SK-N-SH treated with all-trans-retinoic acid at 6 μM for 48 hours (cell line): ENCODE data around the gene VPS37C.

ENCODE experiments used
- ATAC-seq: fragments of 200-7000 bp; cut with Tn5 transposase; 3 replicates; pipeline ENCODE4 v1.9.1; 2020; ENCODE audit warnings: mild to moderate bottlenecking, moderate library complexity
- ARNTL ChIP-seq: fragments of 450-650 bp; formaldehyde crosslinking; IDR thresholded peaks from 2 replicates; pipeline ENCODE4 v1.5.0; 2020; ENCODE audit warnings: low read depth, mild to moderate bottlenecking, moderate library complexity, borderline replicate concordance
- BACH2 ChIP-seq: fragments of 250-450 bp; sonication (Bioruptor Pico); IDR thresholded peaks from 2 replicates; pipeline ENCODE4 v1.9.0; 2021; ENCODE audit warnings: mild to moderate bottlenecking, borderline replicate concordance
- CREB5 ChIP-seq: fragments of 250-450 bp; sonication (Bioruptor Pico); IDR thresholded peaks from 2 replicates; pipeline ENCODE4 v1.5.1; 2020; ENCODE audit warnings: low read depth, mild to moderate bottlenecking, moderate library complexity
- CSDC2 ChIP-seq: fragments of 250-450 bp; sonication (Bioruptor Pico); IDR thresholded peaks from 2 replicates; pipeline ENCODE4 v1.5.0; 2020; ENCODE audit warnings: mild to moderate bottlenecking, moderate library complexity
- ESRRG ChIP-seq: fragments of 250-450 bp; sonication (Bioruptor Pico); IDR thresholded peaks from 2 replicates; pipeline ENCODE4 v1.6.1; 2021; ENCODE audit warnings: mild to moderate bottlenecking
- ISL1 ChIP-seq: fragments of 250-450 bp; sonication (Bioruptor Pico); IDR thresholded peaks from 2 replicates; pipeline ENCODE4 v2.1.2; 2022; ENCODE audit warnings: mild to moderate bottlenecking, moderate library complexity
- OSR1 ChIP-seq: fragments of 250-450 bp; sonication (Bioruptor Pico); IDR thresholded peaks from 2 replicates; pipeline ENCODE4 v1.8.0; 2022; ENCODE audit warnings: moderate library complexity, mild to moderate bottlenecking, inconsistent platforms
- POU6F1 ChIP-seq: fragments of 250-450 bp; sonication (Bioruptor Pico); IDR thresholded peaks from 2 replicates; pipeline ENCODE4 v1.8.0; 2021; ENCODE audit warnings: low read depth, mild to moderate bottlenecking, moderate library complexity, borderline replicate concordance
- PPARA ChIP-seq: fragments of 250-450 bp; sonication (Bioruptor Pico); IDR thresholded peaks from 2 replicates; pipeline ENCODE4 v1.5.0; 2020; ENCODE audit warnings: mild to moderate bottlenecking, borderline replicate concordance
- RARB ChIP-seq: fragments of 250-450 bp; sonication (Bioruptor Pico); IDR thresholded peaks from 2 replicates; pipeline ENCODE4 v1.8.0; 2021; ENCODE audit warnings: mild to moderate bottlenecking, moderate library complexity
- SNAI2 ChIP-seq: fragments of 250-450 bp; sonication (Bioruptor Pico); IDR thresholded peaks from 2 replicates; pipeline ENCODE4 v1.5.0; 2020; ENCODE audit warnings: mild to moderate bottlenecking, moderate library complexity
- TCF4 ChIP-seq: fragments of 250-450 bp; sonication (Bioruptor Pico); IDR thresholded peaks from 2 replicates; pipeline ENCODE4 v1.8.0; 2021; ENCODE audit warnings: mild to moderate bottlenecking, moderate library complexity, borderline replicate concordance
- TOX ChIP-seq: fragments of 250-450 bp; sonication (Bioruptor Pico); IDR thresholded peaks from 2 replicates; pipeline ENCODE4 v1.8.0; 2021; ENCODE audit warnings: mild to moderate bottlenecking, moderate library complexity, borderline replicate concordance
- TSHZ2 ChIP-seq: fragments of 250-450 bp; sonication (Bioruptor Pico); IDR thresholded peaks from 2 replicates; pipeline ENCODE4 v1.5.0; 2020; ENCODE audit warnings: mild to moderate bottlenecking, moderate library complexity
- ZC3H10 ChIP-seq: fragments of 250-450 bp; sonication (Bioruptor Pico); IDR thresholded peaks from 2 replicates; pipeline ENCODE4 v1.5.1; 2021; ENCODE audit warnings: mild to moderate bottlenecking, moderate library complexity
- ZFP3 ChIP-seq: fragments of 250-450 bp; sonication (Bioruptor Pico); IDR thresholded peaks from 2 replicates; pipeline ENCODE4 v1.5.0; 2020; ENCODE audit warnings: mild to moderate bottlenecking, moderate library complexity
- ZFP30 ChIP-seq: fragments of 450-650 bp; formaldehyde crosslinking; IDR thresholded peaks from 2 replicates; pipeline ENCODE4 v1.5.0; 2022; ENCODE audit warnings: mild to moderate bottlenecking, moderate library complexity
- ZNF565 ChIP-seq: fragments of 450-650 bp; formaldehyde crosslinking; conservative IDR thresholded peaks from 2 replicates; pipeline ENCODE4 v1.5.0; 2020; ENCODE audit warnings: low read depth, mild to moderate bottlenecking, moderate library complexity
- ZNF8 ChIP-seq: fragments of 450-650 bp; formaldehyde crosslinking; IDR thresholded peaks from 2 replicates; pipeline ENCODE4 v1.5.0; 2020; ENCODE audit warnings: mild to moderate bottlenecking, moderate library complexity
- TF ChIP-seq, protein P1 (sequence below): fragments of 250-450 bp; sonication (Bioruptor Pico); IDR thresholded peaks from 2 replicates; pipeline ENCODE4 v1.8.0; 2020; ENCODE audit warnings: mild to moderate bottlenecking, moderate library complexity, borderline replicate concordance
- TF ChIP-seq, protein P2 (sequence below): fragments of 250-450 bp; sonication (Bioruptor Pico); IDR thresholded peaks from 2 replicates; pipeline ENCODE4 v1.5.1; 2021; ENCODE audit warnings: mild to moderate bottlenecking, moderate library complexity

VPS37C gene

GRCh38 chr11:61164606-61165424 is 3.6 kb upstream of the VPS37C start (continued):
- TF ChIP-seq ARNTL (CRISPR knock-in tag): no peak

DNA sequence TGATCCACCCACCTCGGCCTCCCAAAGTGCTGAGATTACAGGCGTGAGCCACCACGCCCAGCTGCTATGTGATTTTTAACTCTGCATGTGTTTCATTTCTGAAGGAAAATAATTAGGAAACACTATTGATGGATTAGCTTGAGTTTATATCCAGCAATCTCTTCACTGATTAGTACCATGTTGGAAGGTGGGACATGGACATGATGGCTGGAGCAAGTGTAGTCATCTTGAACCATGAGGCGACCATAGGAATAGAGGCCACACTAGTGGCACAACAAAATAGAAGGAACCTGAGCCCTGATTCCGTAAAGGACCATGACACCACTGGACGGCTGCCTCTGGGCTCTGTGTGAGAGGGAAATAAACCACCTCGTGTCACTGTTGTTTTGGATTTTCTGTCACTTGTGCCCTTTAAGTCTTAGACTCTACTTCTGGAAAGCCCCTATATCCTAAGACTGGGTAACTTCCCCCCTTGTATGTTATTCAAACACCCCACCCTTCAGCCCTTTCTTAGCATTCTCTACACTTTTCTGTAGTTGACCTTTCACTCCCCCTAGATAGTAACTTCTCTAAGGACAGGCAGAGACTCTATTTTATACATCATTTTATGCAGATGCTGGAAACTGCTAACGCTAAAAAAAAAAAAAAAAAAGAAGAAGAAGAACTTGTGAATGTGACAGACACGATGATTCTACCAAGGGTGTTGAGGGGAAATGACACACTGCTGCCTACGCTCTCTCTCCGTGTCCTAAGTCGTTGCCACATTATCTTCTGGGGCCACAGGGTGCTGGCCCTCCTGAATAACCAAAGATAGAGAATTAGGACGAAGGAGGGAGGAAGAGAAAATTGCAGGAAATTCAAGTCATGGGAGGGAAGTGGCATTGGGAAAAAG is 2.7 kb upstream of the VPS37C start:
- no peak for TF ChIP-seq TCF4
- TF ChIP-seq ZFP3 (CRISPR knock-in tag): no peak
- no peak for TF ChIP-seq ISL1 (CRISPR knock-in tag)
- TF ChIP-seq, protein P1, sequence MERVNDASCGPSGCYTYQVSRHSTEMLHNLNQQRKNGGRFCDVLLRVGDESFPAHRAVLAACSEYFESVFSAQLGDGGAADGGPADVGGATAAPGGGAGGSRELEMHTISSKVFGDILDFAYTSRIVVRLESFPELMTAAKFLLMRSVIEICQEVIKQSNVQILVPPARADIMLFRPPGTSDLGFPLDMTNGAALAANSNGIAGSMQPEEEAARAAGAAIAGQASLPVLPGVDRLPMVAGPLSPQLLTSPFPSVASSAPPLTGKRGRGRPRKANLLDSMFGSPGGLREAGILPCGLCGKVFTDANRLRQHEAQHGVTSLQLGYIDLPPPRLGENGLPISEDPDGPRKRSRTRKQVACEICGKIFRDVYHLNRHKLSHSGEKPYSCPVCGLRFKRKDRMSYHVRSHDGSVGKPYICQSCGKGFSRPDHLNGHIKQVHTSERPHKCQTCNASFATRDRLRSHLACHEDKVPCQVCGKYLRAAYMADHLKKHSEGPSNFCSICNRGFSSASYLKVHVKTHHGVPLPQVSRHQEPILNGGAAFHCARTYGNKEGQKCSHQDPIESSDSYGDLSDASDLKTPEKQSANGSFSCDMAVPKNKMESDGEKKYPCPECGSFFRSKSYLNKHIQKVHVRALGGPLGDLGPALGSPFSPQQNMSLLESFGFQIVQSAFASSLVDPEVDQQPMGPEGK (CRISPR knock-in tag): no peak
- no peak for TF ChIP-seq TOX
- no peak for TF ChIP-seq ZC3H10 (CRISPR knock-in tag)
- TF ChIP-seq ESRRG: no peak
- TF ChIP-seq SNAI2: no peak
- no peak for TF ChIP-seq ZNF8 (CRISPR knock-in tag)
- no peak for TF ChIP-seq RARB (CRISPR knock-in tag)
- TF ChIP-seq PPARA (CRISPR knock-in tag): no peak
- no peak for TF ChIP-seq ZFP30 (CRISPR knock-in tag)
- TF ChIP-seq, protein P2, sequence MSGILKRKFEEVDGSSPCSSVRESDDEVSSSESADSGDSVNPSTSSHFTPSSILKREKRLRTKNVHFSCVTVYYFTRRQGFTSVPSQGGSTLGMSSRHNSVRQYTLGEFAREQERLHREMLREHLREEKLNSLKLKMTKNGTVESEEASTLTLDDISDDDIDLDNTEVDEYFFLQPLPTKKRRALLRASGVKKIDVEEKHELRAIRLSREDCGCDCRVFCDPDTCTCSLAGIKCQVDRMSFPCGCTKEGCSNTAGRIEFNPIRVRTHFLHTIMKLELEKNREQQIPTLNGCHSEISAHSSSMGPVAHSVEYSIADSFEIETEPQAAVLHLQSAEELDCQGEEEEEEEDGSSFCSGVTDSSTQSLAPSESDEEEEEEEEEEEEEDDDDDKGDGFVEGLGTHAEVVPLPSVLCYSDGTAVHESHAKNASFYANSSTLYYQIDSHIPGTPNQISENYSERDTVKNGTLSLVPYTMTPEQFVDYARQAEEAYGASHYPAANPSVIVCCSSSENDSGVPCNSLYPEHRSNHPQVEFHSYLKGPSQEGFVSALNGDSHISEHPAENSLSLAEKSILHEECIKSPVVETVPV (CRISPR knock-in tag): no peak
- TF ChIP-seq ZNF565 (CRISPR knock-in tag): no peak
- TF ChIP-seq POU6F1: no peak
- TF ChIP-seq CREB5 (CRISPR knock-in tag): no peak
- TF ChIP-seq CSDC2: no peak
- ATAC-seq: no peak

DNA sequence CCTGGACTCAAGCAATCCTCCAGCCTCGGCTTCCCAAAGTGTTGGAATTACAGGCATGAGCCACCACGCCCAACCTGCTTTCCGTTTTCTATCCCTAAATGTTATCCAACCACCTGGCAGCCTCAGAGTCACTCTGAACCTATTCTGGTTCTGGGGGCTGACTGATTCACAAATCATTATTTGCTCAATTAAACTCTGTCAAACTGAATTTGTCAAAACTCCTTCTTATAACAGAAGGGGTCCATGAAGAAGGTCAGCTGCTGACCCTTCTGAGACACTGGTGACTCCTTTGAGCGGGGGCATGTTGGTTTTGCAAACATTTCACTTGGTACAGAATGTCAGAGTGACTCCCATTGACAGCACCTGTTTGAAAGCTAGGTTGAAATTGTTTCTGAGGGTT is 1.8 kb upstream of the VPS37C start:
- TF ChIP-seq ZNF8 (CRISPR knock-in tag) (no peak), TCF4 (no peak), RARB (CRISPR knock-in tag) (no peak), BACH2 (CRISPR knock-in tag) (no peak)
- TF ChIP-seq, all 23 proteins: peak for 0
- no peak for ATAC-seq

DNA sequence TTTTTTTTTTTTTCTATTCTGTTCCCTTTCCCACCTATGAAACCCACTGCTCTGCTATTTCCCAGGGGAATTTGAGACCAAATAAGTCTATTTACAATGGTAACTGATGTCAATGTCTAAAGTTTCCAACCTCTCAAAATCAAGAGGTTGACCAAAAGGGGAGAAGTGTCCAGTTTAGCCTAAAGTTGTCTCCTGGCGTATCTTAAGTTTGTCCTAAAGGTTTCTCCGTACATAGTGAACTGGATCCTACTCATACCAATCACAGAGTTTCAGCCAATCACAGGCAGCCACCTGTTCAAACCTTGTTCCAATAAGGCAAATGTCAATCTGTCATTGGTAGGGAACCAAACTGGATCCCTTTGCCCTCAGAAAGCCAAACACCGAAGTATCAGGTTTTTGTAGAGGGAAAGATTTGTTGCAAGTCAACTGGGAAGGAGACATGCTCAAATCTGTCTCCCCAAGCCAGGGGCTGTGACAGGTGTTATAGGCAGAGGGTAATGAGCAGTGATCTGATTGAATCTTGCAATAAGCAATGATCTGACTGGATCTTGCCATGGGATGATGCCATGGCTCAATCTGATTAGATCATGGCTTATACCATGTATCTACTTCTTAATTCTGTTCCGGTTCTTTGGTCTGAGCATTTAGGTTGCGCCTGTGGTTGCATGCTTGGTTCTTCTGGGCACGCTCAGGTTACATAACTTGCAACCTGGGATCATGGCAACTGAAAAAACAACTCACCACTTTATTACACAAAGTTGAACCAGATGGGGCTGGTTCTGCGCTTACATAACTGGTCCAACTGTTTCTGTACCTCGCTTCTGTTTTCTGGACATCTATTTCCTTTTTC is 1.1 kb upstream of the VPS37C start:
- peak; percentile 16; the same call in 2 of the 3 replicates for ATAC-seq
- TF ChIP-seq ZNF565 (CRISPR knock-in tag): no peak
- TF ChIP-seq SNAI2: no peak
- TF ChIP-seq TSHZ2 (CRISPR knock-in tag): no peak
- TF ChIP-seq ZNF8 (CRISPR knock-in tag): no peak
- no peak for TF ChIP-seq TCF4
- TF ChIP-seq TOX: no peak
- TF ChIP-seq ESRRG: no peak
- TF ChIP-seq ZFP3 (CRISPR knock-in tag): no peak
- TF ChIP-seq ARNTL (CRISPR knock-in tag): no peak
- no peak for TF ChIP-seq ISL1 (CRISPR knock-in tag)
- TF ChIP-seq OSR1 (CRISPR knock-in tag): no peak
- TF ChIP-seq PPARA (CRISPR knock-in tag): no peak
- TF ChIP-seq, protein P1 (CRISPR knock-in tag): no peak
